HuH-7.5 (cell line): ENCODE measurements around the gene GCG.

Source experiments
- DNase-seq: peaks from one replicate; pipeline ENCODE4 v3.0.0; 2011; ENCODE audit warnings: low spot score

Gene GCG

DNA sequence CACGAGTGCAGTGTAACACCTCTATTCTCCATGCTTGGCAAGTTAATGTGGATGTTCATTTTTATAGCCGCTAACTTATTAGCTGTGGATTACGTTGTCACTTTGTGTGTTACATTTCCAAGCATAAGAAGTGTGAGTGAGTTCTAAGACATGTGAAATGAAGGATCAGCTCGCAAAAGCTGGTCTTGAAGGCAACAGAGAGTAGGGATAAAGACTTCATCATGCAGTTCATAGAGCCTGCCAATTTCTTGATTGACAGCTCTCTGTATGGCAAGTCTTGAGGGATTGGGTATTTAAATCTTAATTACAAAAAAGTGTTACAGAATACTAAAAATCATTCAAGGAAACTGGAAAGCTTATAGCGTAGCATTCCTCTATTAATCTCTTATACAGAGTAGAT lies 52.2 kb downstream of the GCG start:
- no peak for DNase-seq
